HEK293 (cell line): Measurements from ENCODE around the gene CPE.

Source experiments
- CTCF ChIA-PET: fragments of 350-600 bp; formaldehyde crosslinking; extraction: SDS; loops from one replicate; lab custom pipeline; 2021; ENCODE audit warnings: antibody characterized with exemption; lab: Yijun Ruan, JAX
- POLR2A ChIA-PET: fragments of 300-600 bp; formaldehyde crosslinking; extraction: SDS; loops from one replicate; lab custom pipeline; 2020; ENCODE audit warnings: antibody characterized with exemption, inconsistent platforms; lab: Yijun Ruan, JAX
- H3K27ac ChIP-seq: fragments of 200-500 bp; sonication (Bioruptor generic); 2 replicates; pipeline ENCODE4 v1.5.1; 2014; ENCODE audit warnings: low read depth, low read length, control low read depth, inconsistent platforms; ENCODE audit errors: extremely low read depth
- H3K36me3 ChIP-seq, 2 experiments: fragments of 200-500 bp in 1 of 2; sonication (Bioruptor generic) in 1 of 2; 1 replicate in 1 of 2; 2 replicates in 1 of 2; pipeline ENCODE4 v1.5.1; 2014 to 2017; ENCODE audit warnings: inconsistent platforms in 2 of 2, low read length in 2 of 2; ENCODE audit not compliant: control insufficient read depth in 2 of 2, insufficient read depth in 1 of 2
- H3K4me1 ChIP-seq: fragments of 200-500 bp; sonication (Bioruptor generic); 2 replicates; pipeline ENCODE4 v1.5.1; 2014; ENCODE audit warnings: mild to moderate bottlenecking, low read length, inconsistent platforms; ENCODE audit not compliant: control insufficient read depth, insufficient read depth
- H3K4me3 ChIP-seq: 2 replicates; pipeline ENCODE4 v1.5.1; 2011; ENCODE audit warnings: low read depth, mild to moderate bottlenecking, control low read depth, low read length, moderate library complexity
- H3K9me3 ChIP-seq: fragments of 200-500 bp; sonication (Bioruptor generic); 2 replicates; pipeline ENCODE4 v1.5.1; 2014; ENCODE audit warnings: low read depth, low read length, inconsistent platforms; ENCODE audit not compliant: control insufficient read depth, insufficient read depth
- EGR2 ChIP-seq: fragments of 450-650 bp; formaldehyde crosslinking; IDR thresholded peaks from 2 replicates; pipeline ENCODE4 v1.5.1; 2016; ENCODE audit warnings: low read depth, missing biosample characterization, missing genetic modification characterization
- GLI4 ChIP-seq: fragments of 450-650 bp; formaldehyde crosslinking; IDR thresholded peaks from 2 replicates; pipeline ENCODE4 v1.5.1; 2016; ENCODE audit warnings: missing biosample characterization, missing genetic modification characterization
- GLIS1 ChIP-seq: fragments of 450-650 bp; formaldehyde crosslinking; IDR thresholded peaks from 2 replicates; pipeline ENCODE4 v1.5.1; 2016; ENCODE audit warnings: missing biosample characterization, missing genetic modification characterization
- HOXC10 ChIP-seq: sonication (generic); formaldehyde crosslinking; IDR thresholded peaks from 2 replicates; pipeline ENCODE4 v1.8.1; 2023; ENCODE audit warnings: mild to moderate bottlenecking, missing genetic modification reagents
- IKZF3 ChIP-seq: fragments of 450-650 bp; IDR thresholded peaks from 2 replicates; pipeline ENCODE4 v1.5.0; 2018; ENCODE audit warnings: missing biosample characterization, mild to moderate bottlenecking, missing genetic modification characterization, moderate library complexity
- MYNN ChIP-seq: fragments of 450-650 bp; formaldehyde crosslinking; IDR thresholded peaks from 2 replicates; pipeline ENCODE4 v1.5.1; 2016; ENCODE audit warnings: missing biosample characterization, missing genetic modification characterization, borderline replicate concordance
- OVOL3 ChIP-seq: fragments of 450-650 bp; formaldehyde crosslinking; IDR thresholded peaks from 2 replicates; pipeline ENCODE4 v1.5.1; 2016; ENCODE audit warnings: missing biosample characterization, missing genetic modification characterization
- ZFHX2 ChIP-seq: fragments of 450-650 bp; formaldehyde crosslinking; conservative IDR thresholded peaks from 2 replicates; pipeline ENCODE4 v1.5.1; 2016; ENCODE audit warnings: missing biosample characterization, missing genetic modification characterization
- ZFP41 ChIP-seq: fragments of 450-650 bp; formaldehyde crosslinking; IDR thresholded peaks from 2 replicates; pipeline ENCODE4 v1.5.1; 2016; ENCODE audit warnings: missing biosample characterization, missing genetic modification characterization, borderline replicate concordance
- ZNF112 ChIP-seq: fragments of 450-650 bp; formaldehyde crosslinking; IDR thresholded peaks from 2 replicates; pipeline ENCODE4 v1.5.0; 2017; ENCODE audit warnings: missing biosample characterization, missing genetic modification characterization
- ZNF223 ChIP-seq: fragments of 450-650 bp; formaldehyde crosslinking; IDR thresholded peaks from 2 replicates; pipeline ENCODE4 v1.5.1; 2016; ENCODE audit warnings: missing biosample characterization, missing genetic modification characterization
- ZNF274 ChIP-seq, 2 experiments: fragments of 200-500 bp in 1 of 2; fragments of 450-650 bp in 1 of 2; sonication (Bioruptor generic) in 1 of 2; formaldehyde crosslinking in 1 of 2; IDR thresholded peaks; 2 replicates each; pipeline versions ENCODE4 v1.5.1 to v1.6.1; 2014 to 2016; ENCODE audit warnings: borderline replicate concordance in 1 of 2, inconsistent platforms in 1 of 2, low read length in 1 of 2, missing biosample characterization in 1 of 2, missing genetic modification characterization in 1 of 2
- ZNF416 ChIP-seq: fragments of 450-650 bp; formaldehyde crosslinking; IDR thresholded peaks from 2 replicates; pipeline ENCODE4 v1.5.1; 2016; ENCODE audit warnings: missing biosample characterization, missing genetic modification characterization
- ZNF426 ChIP-seq: fragments of 450-650 bp; formaldehyde crosslinking; IDR thresholded peaks from 2 replicates; pipeline ENCODE4 v1.5.1; 2017; ENCODE audit warnings: missing biosample characterization, missing genetic modification characterization, mild to moderate bottlenecking, inconsistent platforms, moderate library complexity
- ZNF473 ChIP-seq: fragments of 450-650 bp; formaldehyde crosslinking; IDR thresholded peaks from 2 replicates; pipeline ENCODE4 v1.5.1; 2017; ENCODE audit warnings: missing biosample characterization, missing genetic modification characterization
- ZNF555 ChIP-seq: fragments of 450-650 bp; formaldehyde crosslinking; conservative IDR thresholded peaks from 2 replicates; pipeline ENCODE4 v1.5.1; 2017; ENCODE audit warnings: missing biosample characterization, mild to moderate bottlenecking, missing genetic modification characterization, inconsistent platforms
- ZNF792 ChIP-seq: fragments of 450-650 bp; formaldehyde crosslinking; IDR thresholded peaks from 2 replicates; pipeline ENCODE4 v1.5.1; 2016; ENCODE audit warnings: missing biosample characterization, missing genetic modification characterization
- ZXDB ChIP-seq: fragments of 450-650 bp; formaldehyde crosslinking; IDR thresholded peaks from 2 replicates; pipeline ENCODE4 v1.5.1; 2016; ENCODE audit warnings: missing biosample characterization, missing genetic modification characterization
- TF ChIP-seq, protein P1 (sequence below): fragments of 450-650 bp; formaldehyde crosslinking; IDR thresholded peaks from 2 replicates; pipeline ENCODE4 v1.5.1; 2016; ENCODE audit warnings: missing biosample characterization, missing genetic modification characterization
- TF ChIP-seq, protein P2 (sequence below): fragments of 450-650 bp; formaldehyde crosslinking; IDR thresholded peaks from 2 replicates; pipeline ENCODE4 v1.5.1; 2016; ENCODE audit warnings: missing biosample characterization, missing genetic modification characterization
- TF ChIP-seq, protein P3 (sequence below): fragments of 450-650 bp; formaldehyde crosslinking; IDR thresholded peaks from 2 replicates; pipeline ENCODE4 v1.5.1; 2016; ENCODE audit warnings: missing biosample characterization, missing genetic modification characterization, low read depth
- TF ChIP-seq, protein P4 (sequence below): IDR thresholded peaks from 2 replicates; pipeline ENCODE4 v1.6.1; 2011; ENCODE audit warnings: mild to moderate bottlenecking, low read depth, low read length, borderline replicate concordance

The CPE gene

DNA sequence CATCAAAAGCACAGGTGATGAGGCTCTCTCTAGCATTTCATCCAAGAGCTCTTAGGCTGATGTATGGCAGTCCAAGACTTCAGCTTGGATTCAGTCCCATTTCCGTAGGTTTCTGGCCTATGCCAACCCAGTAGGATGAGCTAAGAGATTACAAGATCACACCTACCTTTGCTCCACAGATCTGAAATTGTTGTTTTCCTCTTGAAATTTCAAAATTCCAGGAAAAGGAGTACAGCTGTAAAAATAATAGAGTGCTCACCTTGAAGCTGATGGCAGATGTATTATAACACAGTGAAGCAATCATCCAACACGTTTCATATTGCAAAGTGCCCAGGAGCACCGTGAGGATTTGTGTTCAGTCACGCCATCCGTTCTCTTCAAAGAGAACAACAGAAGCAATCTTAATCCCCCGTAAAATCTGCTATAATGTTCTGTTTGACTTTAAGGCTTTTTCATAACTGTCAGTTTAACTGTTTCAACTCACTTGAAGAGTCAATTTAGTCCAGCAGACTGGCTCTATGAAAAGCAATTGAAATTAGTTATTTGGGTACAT, 137.5 kb downstream of the CPE start:
- Histone ChIP-seq H3K4me1 (no peaks in the 10 kb centered on the region; the same call in 1 of the 2 replicates), H3K9me3 (no peaks in the 10 kb centered on the region), H3K36me3 (no peaks in the 10 kb centered on the region), H3K27ac (no peak overlapping the region), H3K4me3 (no peak overlapping the region)
- no peak for TF ChIP-seq ZNF426
- TF ChIP-seq GLIS1 = no peak
- POLR2A ChIA-PET = no interaction called here
- CTCF ChIA-PET = no interaction called here

DNA sequence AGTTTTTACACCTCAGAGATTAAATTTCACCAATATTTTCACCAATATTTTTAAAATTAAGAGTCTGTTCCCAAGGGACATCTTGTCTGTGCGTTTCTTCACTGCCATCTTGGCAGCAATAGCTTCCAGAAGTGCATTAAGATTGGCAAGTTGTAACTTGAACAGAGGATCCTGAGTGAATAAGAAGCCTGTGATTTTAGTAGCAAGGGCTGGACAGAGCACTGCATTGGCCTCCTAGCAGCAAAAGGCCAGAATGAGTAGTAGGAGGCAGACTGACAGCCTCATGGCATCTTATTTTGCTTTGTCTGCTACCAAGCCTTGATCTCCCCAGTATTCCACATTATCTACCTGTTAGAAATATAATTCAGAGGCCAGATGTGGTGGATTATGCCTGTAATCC, 138.4 kb downstream of the CPE start:
- Histone ChIP-seq H3K9me3 (no peaks in the 10 kb centered on the region), H3K4me3 (no peak overlapping the region), H3K27ac (no peak overlapping the region), H3K4me1 (no peaks in the 10 kb centered on the region; the same call in 1 of the 2 replicates), H3K36me3 (no peaks in the 10 kb centered on the region)
- ChIA-PET CTCF (no interaction called here), POLR2A (no interaction called here)
- TF ChIP-seq ZFP41 (tag by site-specific recombination) (no peak), MYNN (tag by site-specific recombination) (no peak), ZXDB (tag by site-specific recombination) (no peak), HOXC10 (CRISPR knock-in tag) (no peak), ZNF792 (tag by site-specific recombination) (no peak), ZNF416 (no peak), ZNF112 (tag by site-specific recombination) (no peak)
- TF ChIP-seq, protein P1, sequence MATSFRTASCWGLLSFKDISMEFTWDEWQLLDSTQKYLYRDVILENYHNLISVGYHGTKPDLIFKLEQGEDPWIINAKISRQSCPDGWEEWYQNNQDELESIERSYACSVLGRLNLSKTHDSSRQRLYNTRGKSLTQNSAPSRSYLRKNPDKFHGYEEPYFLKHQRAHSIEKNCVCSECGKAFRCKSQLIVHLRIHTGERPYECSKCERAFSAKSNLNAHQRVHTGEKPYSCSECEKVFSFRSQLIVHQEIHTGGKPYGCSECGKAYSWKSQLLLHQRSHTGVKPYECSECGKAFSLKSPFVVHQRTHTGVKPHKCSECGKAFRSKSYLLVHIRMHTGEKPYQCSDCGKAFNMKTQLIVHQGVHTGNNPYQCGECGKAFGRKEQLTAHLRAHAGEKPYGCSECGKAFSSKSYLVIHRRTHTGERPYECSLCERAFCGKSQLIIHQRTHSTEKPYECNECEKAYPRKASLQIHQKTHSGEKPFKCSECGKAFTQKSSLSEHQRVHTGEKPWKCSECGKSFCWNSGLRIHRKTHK (tag by site-specific recombination) = no peak

DNA sequence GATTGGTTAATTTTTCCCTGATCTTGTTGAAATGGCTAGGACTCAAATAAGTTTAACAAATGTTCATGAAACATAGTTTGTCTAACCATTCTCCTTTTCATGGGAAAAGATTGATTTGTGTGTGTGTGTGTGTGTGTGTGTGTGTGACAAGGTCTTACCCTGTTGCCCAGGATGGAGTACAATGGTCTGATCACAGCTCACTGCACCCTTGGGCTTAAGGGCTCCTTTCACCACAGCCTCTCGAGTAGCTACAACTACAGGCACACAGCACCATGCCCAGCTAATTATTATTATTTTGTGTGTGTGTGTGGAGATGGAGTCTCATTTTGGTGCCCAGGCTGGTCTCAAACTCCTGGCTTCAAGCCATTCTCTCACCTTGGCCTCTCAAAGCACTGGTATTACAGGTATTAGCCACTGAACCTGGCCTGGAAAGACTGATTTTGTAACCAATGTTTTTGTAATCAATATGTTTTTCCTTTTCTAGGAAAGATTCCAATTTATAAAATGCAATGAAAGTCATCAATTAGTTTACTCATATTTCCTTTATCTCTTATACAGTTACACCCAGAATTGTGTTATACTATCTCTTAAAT, 139.3 kb downstream of the CPE start:
- no peaks in the 10 kb centered on the region for H3K9me3 ChIP-seq
- TF ChIP-seq ZNF223 (tag by site-specific recombination) = no peak
- TF ChIP-seq, protein P2, sequence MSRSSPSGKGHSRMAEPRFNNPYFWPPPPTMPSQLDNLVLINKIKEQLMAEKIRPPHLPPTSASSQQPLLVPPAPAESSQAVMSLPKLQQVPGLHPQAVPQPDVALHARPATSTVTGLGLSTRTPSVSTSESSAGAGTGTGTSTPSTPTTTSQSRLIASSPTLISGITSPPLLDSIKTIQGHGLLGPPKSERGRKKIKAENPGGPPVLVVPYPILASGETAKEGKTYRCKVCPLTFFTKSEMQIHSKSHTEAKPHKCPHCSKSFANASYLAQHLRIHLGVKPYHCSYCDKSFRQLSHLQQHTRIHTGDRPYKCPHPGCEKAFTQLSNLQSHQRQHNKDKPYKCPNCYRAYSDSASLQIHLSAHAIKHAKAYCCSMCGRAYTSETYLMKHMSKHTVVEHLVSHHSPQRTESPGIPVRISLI (tag by site-specific recombination) = no peak
- TF ChIP-seq EGR2 (tag by site-specific recombination) = no peak
- TF ChIP-seq, protein P3, sequence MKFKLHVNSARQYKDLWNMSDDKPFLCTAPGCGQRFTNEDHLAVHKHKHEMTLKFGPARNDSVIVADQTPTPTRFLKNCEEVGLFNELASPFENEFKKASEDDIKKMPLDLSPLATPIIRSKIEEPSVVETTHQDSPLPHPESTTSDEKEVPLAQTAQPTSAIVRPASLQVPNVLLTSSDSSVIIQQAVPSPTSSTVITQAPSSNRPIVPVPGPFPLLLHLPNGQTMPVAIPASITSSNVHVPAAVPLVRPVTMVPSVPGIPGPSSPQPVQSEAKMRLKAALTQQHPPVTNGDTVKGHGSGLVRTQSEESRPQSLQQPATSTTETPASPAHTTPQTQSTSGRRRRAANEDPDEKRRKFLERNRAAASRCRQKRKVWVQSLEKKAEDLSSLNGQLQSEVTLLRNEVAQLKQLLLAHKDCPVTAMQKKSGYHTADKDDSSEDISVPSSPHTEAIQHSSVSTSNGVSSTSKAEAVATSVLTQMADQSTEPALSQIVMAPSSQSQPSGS = no peak
- TF ChIP-seq ZNF792 (tag by site-specific recombination) = no peak
- ChIA-PET POLR2A (no interaction called here), CTCF (no interaction called here)
- H3K27ac ChIP-seq = no peak overlapping the region
- no peaks in the 10 kb centered on the region for H3K4me1 ChIP-seq
- no peak overlapping the region for H3K4me3 ChIP-seq
- no peaks in the 10 kb centered on the region for H3K36me3 ChIP-seq

DNA sequence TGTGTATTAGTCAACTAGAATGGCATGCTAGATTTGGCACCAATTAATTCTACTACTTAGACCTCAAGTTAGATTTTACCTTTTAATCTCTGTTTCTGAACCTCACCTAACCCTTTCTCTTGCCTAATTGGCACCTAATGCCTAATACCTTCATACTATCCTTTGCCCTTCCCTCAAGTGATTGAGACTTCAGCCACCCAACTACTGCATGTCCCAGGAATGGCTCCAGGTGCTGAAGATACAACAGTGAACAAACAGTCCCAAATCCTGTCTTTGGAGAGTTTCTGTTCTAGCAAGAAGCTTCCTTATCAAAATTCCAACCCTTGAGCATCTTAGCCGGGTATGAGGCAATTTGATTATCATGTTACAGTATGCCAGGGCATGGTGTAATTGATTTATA, 139.9 kb downstream of the CPE start:
- ChIA-PET CTCF (no interaction called here), POLR2A (no interaction called here)
- Histone ChIP-seq H3K4me1 (no peaks in the 10 kb centered on the region), H3K9me3 (no peaks in the 10 kb centered on the region), H3K27ac (no peak overlapping the region), H3K4me3 (no peak overlapping the region), H3K36me3 (no peaks in the 10 kb centered on the region)
- no peak for TF ChIP-seq IKZF3
- no peak for TF ChIP-seq ZNF555
- TF ChIP-seq GLI4 (tag by site-specific recombination) = no peak
- TF ChIP-seq, protein P4, sequence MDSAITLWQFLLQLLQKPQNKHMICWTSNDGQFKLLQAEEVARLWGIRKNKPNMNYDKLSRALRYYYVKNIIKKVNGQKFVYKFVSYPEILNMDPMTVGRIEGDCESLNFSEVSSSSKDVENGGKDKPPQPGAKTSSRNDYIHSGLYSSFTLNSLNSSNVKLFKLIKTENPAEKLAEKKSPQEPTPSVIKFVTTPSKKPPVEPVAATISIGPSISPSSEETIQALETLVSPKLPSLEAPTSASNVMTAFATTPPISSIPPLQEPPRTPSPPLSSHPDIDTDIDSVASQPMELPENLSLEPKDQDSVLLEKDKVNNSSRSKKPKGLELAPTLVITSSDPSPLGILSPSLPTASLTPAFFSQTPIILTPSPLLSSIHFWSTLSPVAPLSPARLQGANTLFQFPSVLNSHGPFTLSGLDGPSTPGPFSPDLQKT = no peak
- no peak for TF ChIP-seq ZNF274 (IDR thresholded peaks at IDR 0.05; ENCODE audit: low read length)
- no peak for TF ChIP-seq ZNF274 (tag by site-specific recombination; IDR thresholded peaks at IDR 0.05; ENCODE audit: borderline replicate concordance)
- no peak for TF ChIP-seq OVOL3 (tag by site-specific recombination)
- no peak for TF ChIP-seq ZFHX2 (tag by site-specific recombination)
- no peak for TF ChIP-seq ZNF473 (tag by site-specific recombination)
